ENCODE measurements around the gene TOR3A. TPM values are rescaled to one million over a fixed set of nuclear protein-coding genes. Genes with fewer than 3 reads are reported as not detected.

The TOR3A gene
- polyA plus RNA-seq, 1 experiment = 16.8 TPM

- ChIA-PET CTCF (interaction anchor here (1.5 kb wide), 1 partner anchor 21 kb away, joined by 5 read pairs; no protein-coding TSS in a partner anchor), POLR2A (no interaction called here)
- DNase-seq (ENCODE audit: low read depth, low spot score) = no peak
- Histone ChIP-seq H3K9me3 (ENCODE audit: control insufficient read depth, insufficient read depth, low read length) (no peaks in the 10 kb centered on the region), H3K4me3 (ENCODE audit: low read depth, low read length) (no peak overlapping the region), H3K27me3 (ENCODE audit: control insufficient read depth, insufficient read depth, low read length) (no peaks in the 10 kb centered on the region), H3K27ac (ENCODE audit: low read depth, low read length) (no peak overlapping the region)
- TF ChIP-seq, protein P1, sequence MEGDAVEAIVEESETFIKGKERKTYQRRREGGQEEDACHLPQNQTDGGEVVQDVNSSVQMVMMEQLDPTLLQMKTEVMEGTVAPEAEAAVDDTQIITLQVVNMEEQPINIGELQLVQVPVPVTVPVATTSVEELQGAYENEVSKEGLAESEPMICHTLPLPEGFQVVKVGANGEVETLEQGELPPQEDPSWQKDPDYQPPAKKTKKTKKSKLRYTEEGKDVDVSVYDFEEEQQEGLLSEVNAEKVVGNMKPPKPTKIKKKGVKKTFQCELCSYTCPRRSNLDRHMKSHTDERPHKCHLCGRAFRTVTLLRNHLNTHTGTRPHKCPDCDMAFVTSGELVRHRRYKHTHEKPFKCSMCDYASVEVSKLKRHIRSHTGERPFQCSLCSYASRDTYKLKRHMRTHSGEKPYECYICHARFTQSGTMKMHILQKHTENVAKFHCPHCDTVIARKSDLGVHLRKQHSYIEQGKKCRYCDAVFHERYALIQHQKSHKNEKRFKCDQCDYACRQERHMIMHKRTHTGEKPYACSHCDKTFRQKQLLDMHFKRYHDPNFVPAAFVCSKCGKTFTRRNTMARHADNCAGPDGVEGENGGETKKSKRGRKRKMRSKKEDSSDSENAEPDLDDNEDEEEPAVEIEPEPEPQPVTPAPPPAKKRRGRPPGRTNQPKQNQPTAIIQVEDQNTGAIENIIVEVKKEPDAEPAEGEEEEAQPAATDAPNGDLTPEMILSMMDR (IDR thresholded peaks at IDR 0.05; ENCODE audit: low read depth, low read length) = no peak
Measured at GRCh38 chr1:179099891-179100290, 18.0 kb downstream of the TOR3A start.

DNA sequence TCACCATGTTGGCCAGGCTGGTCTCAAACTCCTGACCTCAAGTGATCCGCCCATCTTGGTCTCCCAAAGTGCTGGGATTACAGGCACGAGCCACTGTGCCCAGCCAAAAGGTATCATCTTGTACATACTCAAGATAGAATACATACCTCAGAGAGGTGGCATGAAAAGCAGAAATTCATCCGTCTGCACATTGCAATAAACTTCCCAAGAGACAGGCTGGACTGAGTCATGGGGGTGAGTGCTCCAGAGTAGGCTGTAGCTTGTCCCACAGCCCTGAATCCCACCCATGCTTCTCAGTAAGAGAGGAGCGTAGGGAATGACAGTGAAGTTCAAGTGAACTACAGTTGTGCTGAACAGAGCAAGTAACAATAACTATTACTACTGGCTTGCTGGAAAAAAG, 19.7 kb downstream of the TOR3A start:
- Histone ChIP-seq H3K27me3 (ENCODE audit: control insufficient read depth, insufficient read depth, low read length) (no peaks in the 10 kb centered on the region), H3K4me3 (ENCODE audit: low read depth, low read length) (no peak overlapping the region), H3K27ac (ENCODE audit: low read depth, low read length) (no peak overlapping the region), H3K9me3 (ENCODE audit: control insufficient read depth, insufficient read depth, low read length) (no peaks in the 10 kb centered on the region)
- DNase-seq (ENCODE audit: low read depth, low spot score) = no peak
- ChIA-PET CTCF (no interaction called here), POLR2A (no interaction called here)
- TF ChIP-seq, protein P1 (IDR thresholded peaks at IDR 0.05; ENCODE audit: low read depth, low read length) = no peak

- Histone ChIP-seq H3K9me3 (ENCODE audit: control insufficient read depth, insufficient read depth, low read length) (no peaks in the 10 kb centered on the region), H3K27ac (ENCODE audit: low read depth, low read length) (no peak overlapping the region), H3K4me3 (ENCODE audit: low read depth, low read length) (no peak overlapping the region), H3K27me3 (ENCODE audit: control insufficient read depth, insufficient read depth, low read length) (no peaks in the 10 kb centered on the region)
- CTCF ChIA-PET = no interaction called here
- POLR2A ChIA-PET = no interaction called here
- TF ChIP-seq, protein P1 (IDR thresholded peaks at IDR 0.05; ENCODE audit: low read depth, low read length) = no peak
- no peak for DNase-seq (ENCODE audit: low read depth, low spot score)
Measured at GRCh38 chr1:179103999-179104398, 22.1 kb downstream of the TOR3A start.

DNA sequence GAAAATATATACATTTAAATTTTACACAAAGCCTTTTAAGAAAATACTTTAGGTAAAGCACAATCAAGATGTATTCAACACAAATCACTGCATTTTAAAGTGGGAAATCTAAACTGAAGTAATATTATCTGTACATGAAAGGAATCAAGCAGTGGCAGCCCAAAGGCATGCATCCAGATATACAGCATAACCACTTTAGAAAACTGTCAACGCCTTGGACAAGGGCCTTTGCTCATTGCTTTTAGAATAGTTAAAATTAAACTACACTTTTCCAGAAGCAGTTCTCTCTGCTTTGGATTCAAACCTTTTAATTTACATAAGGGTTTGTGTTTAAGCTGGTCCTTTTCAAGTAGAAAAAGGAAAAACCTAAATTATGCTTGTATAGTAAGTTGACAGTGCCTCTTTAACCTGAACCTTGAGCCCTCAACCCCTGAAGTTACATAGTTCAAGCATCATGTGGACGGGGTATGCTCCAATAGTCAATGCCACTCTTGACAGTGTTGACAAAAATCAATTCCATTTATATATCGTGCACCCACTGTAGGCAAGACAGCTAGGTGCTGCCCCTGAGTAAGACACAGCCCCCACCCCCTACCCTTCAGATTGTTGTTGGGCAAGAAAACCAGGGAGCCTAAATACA, 22.9 kb downstream of the TOR3A start:
- TF ChIP-seq, protein P1 (IDR thresholded peaks at IDR 0.05; ENCODE audit: low read depth, low read length) = no peak
- no peak for DNase-seq (ENCODE audit: low read depth, low spot score)
- Histone ChIP-seq H3K27ac (ENCODE audit: low read depth, low read length) (no peak overlapping the region), H3K9me3 (ENCODE audit: control insufficient read depth, insufficient read depth, low read length) (no peaks in the 10 kb centered on the region), H3K4me3 (ENCODE audit: low read depth, low read length) (no peak overlapping the region), H3K27me3 (ENCODE audit: control insufficient read depth, insufficient read depth, low read length) (no peaks in the 10 kb centered on the region)
- ChIA-PET POLR2A (no interaction called here), CTCF (interaction anchor here (2.0 kb wide), 1 partner anchor 89 kb away, joined by 7 read pairs; no protein-coding TSS in a partner anchor)

DNA sequence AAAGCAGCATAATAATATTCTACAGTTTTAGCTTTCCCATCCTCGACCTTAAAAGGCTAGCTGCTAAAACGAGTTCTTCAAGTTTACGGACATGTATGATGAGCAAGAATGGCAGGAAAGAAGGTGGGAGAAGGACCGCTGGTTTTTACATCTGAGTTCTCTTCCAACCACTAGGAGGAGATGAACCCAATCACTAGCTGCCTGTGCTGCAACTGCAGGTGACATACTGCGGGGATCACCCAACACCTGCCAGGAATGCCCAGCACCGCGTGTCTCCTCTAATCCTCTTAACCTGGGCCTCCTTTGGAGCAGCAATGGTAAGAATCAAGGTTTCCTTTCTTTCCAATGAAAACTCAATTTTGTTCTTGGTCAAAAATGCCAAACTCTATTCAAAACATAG, 23.5 kb downstream of the TOR3A start:
- Histone ChIP-seq H3K27ac (ENCODE audit: low read depth, low read length) (no peak overlapping the region), H3K27me3 (ENCODE audit: control insufficient read depth, insufficient read depth, low read length) (no peaks in the 10 kb centered on the region), H3K9me3 (ENCODE audit: control insufficient read depth, insufficient read depth, low read length) (no peaks in the 10 kb centered on the region), H3K4me3 (ENCODE audit: low read depth, low read length) (no peak overlapping the region)
- TF ChIP-seq, protein P1 (IDR thresholded peaks at IDR 0.05; ENCODE audit: low read depth, low read length) = peak; percentile 50
- POLR2A ChIA-PET = no interaction called here
- CTCF ChIA-PET = interaction anchor here (0.9 to 2.0 kb wide), 6 partner anchors 11 to 265 kb away, joined by 3 to 11 read pairs (median 4); no protein-coding TSS in a partner anchor
- no peak for DNase-seq (ENCODE audit: low read depth, low spot score)
